HepG2 (cell line): ENCODE results near the gene AKIRIN1. TPM values are rescaled to one million over a fixed set of nuclear protein-coding genes. Genes with fewer than 3 reads are reported as not detected.
A peak's percentile ranks its signal among the peaks of the same experiment; 100 is the strongest.

Experiments used
- E2F1 ChIP-seq: sonication (generic); formaldehyde crosslinking; IDR thresholded peaks from 2 replicates; pipeline ENCODE4 v1.5.0; 2020; ENCODE audit warnings: missing genetic modification reagents
- ERF ChIP-seq: IDR thresholded peaks from 2 replicates; pipeline ENCODE4 v1.6.1; 2018; ENCODE audit warnings: missing biosample characterization, missing genetic modification reagents
- HDAC1 ChIP-seq: sonication (generic); formaldehyde crosslinking; IDR thresholded peaks from 2 replicates; pipeline ENCODE4 v1.5.1; 2020; ENCODE audit warnings: mild to moderate bottlenecking, missing genetic modification reagents
- HMG20B ChIP-seq: conservative IDR thresholded peaks from 2 replicates; pipeline ENCODE4 v1.6.1; 2016; ENCODE audit warnings: missing genetic modification reagents, missing compliant biosample characterization
- HOXA5 ChIP-seq: sonication (generic); formaldehyde crosslinking; IDR thresholded peaks from 2 replicates; pipeline ENCODE4 v1.4.0; 2020; ENCODE audit warnings: missing genetic modification reagents
- PBX3 ChIP-seq: sonication (generic); formaldehyde crosslinking; IDR thresholded peaks from 2 replicates; pipeline ENCODE4 v1.8.1; 2023; ENCODE audit warnings: missing genetic modification reagents, inconsistent platforms, borderline replicate concordance
- POLR2G ChIP-seq: fragments of 200-400 bp; formaldehyde crosslinking; IDR thresholded peaks from 2 replicates; pipeline ENCODE4 v1.6.1; 2018; ENCODE audit warnings: mild to moderate bottlenecking, low read depth, low read length, moderate library complexity
- STAG1 ChIP-seq: sonication (generic); formaldehyde crosslinking; IDR thresholded peaks from 2 replicates; pipeline ENCODE4 v1.4.0; 2020; ENCODE audit warnings: missing genetic modification reagents
- TARDBP ChIP-seq: sonication (generic); formaldehyde crosslinking; IDR thresholded peaks from 2 replicates; pipeline ENCODE4 v1.8.0; 2022; ENCODE audit warnings: mild to moderate bottlenecking, missing genetic modification reagents
- ZBTB20 ChIP-seq: sonication (generic); formaldehyde crosslinking; IDR thresholded peaks from 2 replicates; pipeline ENCODE4 v1.8.1; 2023; ENCODE audit warnings: missing genetic modification reagents, low read depth, mild to moderate bottlenecking, borderline replicate concordance
- ZC3H13 ChIP-seq: sonication (generic); formaldehyde crosslinking; IDR thresholded peaks from 2 replicates; pipeline ENCODE4 v1.8.1; 2023; ENCODE audit warnings: mild to moderate bottlenecking, missing genetic modification reagents, moderate library complexity
- ZFP36L1 ChIP-seq: sonication (generic); formaldehyde crosslinking; IDR thresholded peaks from 2 replicates; pipeline ENCODE4 v1.8.0; 2022; ENCODE audit warnings: mild to moderate bottlenecking, missing genetic modification reagents, moderate library complexity
- ZFP62 ChIP-seq: sonication (generic); formaldehyde crosslinking; IDR thresholded peaks from 2 replicates; pipeline ENCODE4 v1.4.0; 2020; ENCODE audit warnings: missing genetic modification reagents
- ZNF510 ChIP-seq: sonication (generic); formaldehyde crosslinking; IDR thresholded peaks from 2 replicates; pipeline ENCODE4 v1.4.0; 2020; ENCODE audit warnings: low read depth, mild to moderate bottlenecking, missing genetic modification reagents
- ZNF562 ChIP-seq: sonication (generic); formaldehyde crosslinking; IDR thresholded peaks from 2 replicates; pipeline ENCODE4 v1.8.0; 2022; ENCODE audit warnings: missing genetic modification reagents, borderline replicate concordance
- ZNF576 ChIP-seq: sonication (generic); formaldehyde crosslinking; IDR thresholded peaks from 2 replicates; pipeline ENCODE4 v1.4.0; 2020; ENCODE audit warnings: mild to moderate bottlenecking, missing genetic modification reagents
- ZNF740 ChIP-seq: sonication (generic); formaldehyde crosslinking; IDR thresholded peaks from 2 replicates; pipeline ENCODE4 v1.4.0; 2020; ENCODE audit warnings: missing genetic modification reagents
- polyA plus RNA-seq, 8 experiments: library from polyadenylated mRNA; depleted of rRNA in 3 of 8; stranded (reverse) in 7 of 8; unstranded in 1 of 8; fragments of >200 nt; fragmentation: Illumina TruSeq in 4 of 8; extraction: Trizol in 4 of 8; gene quantifications; 2 replicates each; pipeline versions ENCODE4 v1.2.1 to v1.2.3, GENCODE V29; 2011 to 2016; ENCODE audit warnings: low read depth in 4 of 8, missing spikeins in 1 of 8, mixed read lengths in 1 of 8; ENCODE audit not compliant: insufficient read depth in 1 of 8
- total RNA-seq, 5 experiments: library from RNA; depleted of rRNA; stranded (reverse); fragments of >200 nt; fragmentation: Illumina TruSeq; extraction: Trizol; gene quantifications; 2 replicates each; pipeline ENCODE4 v1.2.3, GENCODE V29; 2016; ENCODE audit warnings: low read depth in 1 of 5
- TF ChIP-seq, protein P1 (sequence below): sonication (generic); formaldehyde crosslinking; conservative IDR thresholded peaks from 2 replicates; pipeline ENCODE4 v1.5.0; 2020; ENCODE audit warnings: missing genetic modification reagents
- TF ChIP-seq, protein P2 (sequence below): sonication (generic); formaldehyde crosslinking; IDR thresholded peaks from 2 replicates; pipeline ENCODE4 v1.4.0; 2020; ENCODE audit warnings: mild to moderate bottlenecking, low read depth, missing genetic modification reagents
- TF ChIP-seq, protein P3 (sequence below): sonication (generic); formaldehyde crosslinking; IDR thresholded peaks from 2 replicates; pipeline ENCODE4 v1.4.0; 2020; ENCODE audit warnings: missing genetic modification reagents, borderline replicate concordance

AKIRIN1 gene
- total and polyA plus RNA-seq, 2 of the 13 experiments (the other 11 are each of a cell fraction or from before 2014, with no cell fraction given), result 123 to 157 TPM

- TF ChIP-seq, protein P1, sequence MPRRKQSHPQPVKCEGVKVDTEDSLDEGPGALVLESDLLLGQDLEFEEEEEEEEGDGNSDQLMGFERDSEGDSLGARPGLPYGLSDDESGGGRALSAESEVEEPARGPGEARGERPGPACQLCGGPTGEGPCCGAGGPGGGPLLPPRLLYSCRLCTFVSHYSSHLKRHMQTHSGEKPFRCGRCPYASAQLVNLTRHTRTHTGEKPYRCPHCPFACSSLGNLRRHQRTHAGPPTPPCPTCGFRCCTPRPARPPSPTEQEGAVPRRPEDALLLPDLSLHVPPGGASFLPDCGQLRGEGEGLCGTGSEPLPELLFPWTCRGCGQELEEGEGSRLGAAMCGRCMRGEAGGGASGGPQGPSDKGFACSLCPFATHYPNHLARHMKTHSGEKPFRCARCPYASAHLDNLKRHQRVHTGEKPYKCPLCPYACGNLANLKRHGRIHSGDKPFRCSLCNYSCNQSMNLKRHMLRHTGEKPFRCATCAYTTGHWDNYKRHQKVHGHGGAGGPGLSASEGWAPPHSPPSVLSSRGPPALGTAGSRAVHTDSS (CRISPR knock-in tag), result no peak
- TF ChIP-seq ZNF576 (CRISPR knock-in tag) (no peak), STAG1 (peak; percentile 8; the same call in 1 of the 2 replicates), ZFP36L1 (CRISPR knock-in tag) (no peak), ZFP62 (CRISPR knock-in tag) (no peak), POLR2G (no peak), ZNF562 (no peak), ZNF740 (no peak), E2F1 (CRISPR knock-in tag) (no peak), HDAC1 (peak; percentile 56; the same call in 1 of the 2 replicates), ZBTB20 (CRISPR knock-in tag) (no peak), HMG20B (CRISPR knock-in tag) (0 out of 2 replicates have a peak, but pooled peaks have one; percentile 26), ZC3H13 (CRISPR knock-in tag) (no peak), PBX3 (CRISPR knock-in tag) (no peak), ZNF510 (CRISPR knock-in tag) (no peak), ERF (CRISPR knock-in tag) (no peak), TARDBP (CRISPR knock-in tag) (0 out of 2 replicates have a peak, but pooled peaks have one; percentile 35), HOXA5 (CRISPR knock-in tag) (no peak)
- TF ChIP-seq, protein P2, sequence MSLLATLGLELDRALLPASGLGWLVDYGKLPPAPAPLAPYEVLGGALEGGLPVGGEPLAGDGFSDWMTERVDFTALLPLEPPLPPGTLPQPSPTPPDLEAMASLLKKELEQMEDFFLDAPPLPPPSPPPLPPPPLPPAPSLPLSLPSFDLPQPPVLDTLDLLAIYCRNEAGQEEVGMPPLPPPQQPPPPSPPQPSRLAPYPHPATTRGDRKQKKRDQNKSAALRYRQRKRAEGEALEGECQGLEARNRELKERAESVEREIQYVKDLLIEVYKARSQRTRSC, result no peak
- TF ChIP-seq, protein P3, sequence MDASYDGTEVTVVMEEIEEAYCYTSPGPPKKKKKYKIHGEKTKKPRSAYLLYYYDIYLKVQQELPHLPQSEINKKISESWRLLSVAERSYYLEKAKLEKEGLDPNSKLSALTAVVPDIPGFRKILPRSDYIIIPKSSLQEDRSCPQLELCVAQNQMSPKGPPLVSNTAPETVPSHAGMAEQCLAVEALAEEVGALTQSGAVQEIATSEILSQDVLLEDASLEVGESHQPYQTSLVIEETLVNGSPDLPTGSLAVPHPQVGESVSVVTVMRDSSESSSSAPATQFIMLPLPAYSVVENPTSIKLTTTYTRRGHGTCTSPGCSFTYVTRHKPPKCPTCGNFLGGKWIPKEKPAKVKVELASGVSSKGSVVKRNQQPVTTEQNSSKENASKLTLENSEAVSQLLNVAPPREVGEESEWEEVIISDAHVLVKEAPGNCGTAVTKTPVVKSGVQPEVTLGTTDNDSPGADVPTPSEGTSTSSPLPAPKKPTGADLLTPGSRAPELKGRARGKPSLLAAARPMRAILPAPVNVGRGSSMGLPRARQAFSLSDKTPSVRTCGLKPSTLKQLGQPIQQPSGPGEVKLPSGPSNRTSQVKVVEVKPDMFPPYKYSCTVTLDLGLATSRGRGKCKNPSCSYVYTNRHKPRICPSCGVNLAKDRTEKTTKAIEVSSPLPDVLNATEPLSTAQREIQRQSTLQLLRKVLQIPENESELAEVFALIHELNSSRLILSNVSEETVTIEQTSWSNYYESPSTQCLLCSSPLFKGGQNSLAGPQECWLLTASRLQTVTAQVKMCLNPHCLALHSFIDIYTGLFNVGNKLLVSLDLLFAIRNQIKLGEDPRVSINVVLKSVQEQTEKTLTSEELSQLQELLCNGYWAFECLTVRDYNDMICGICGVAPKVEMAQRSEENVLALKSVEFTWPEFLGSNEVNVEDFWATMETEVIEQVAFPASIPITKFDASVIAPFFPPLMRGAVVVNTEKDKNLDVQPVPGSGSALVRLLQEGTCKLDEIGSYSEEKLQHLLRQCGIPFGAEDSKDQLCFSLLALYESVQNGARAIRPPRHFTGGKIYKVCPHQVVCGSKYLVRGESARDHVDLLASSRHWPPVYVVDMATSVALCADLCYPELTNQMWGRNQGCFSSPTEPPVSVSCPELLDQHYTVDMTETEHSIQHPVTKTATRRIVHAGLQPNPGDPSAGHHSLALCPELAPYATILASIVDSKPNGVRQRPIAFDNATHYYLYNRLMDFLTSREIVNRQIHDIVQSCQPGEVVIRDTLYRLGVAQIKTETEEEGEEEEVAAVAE (CRISPR knock-in tag), result no peak; the same call in 1 of the 2 replicates
Observed at GRCh38 chr1:39016604-39017171, 25.6 kb downstream of the AKIRIN1 start (continued).
